BLaER1 treated with 17β-estradiol and CSF1 and Interleukin-3, amounts not matched to agents 10 nM and 100 nM (cell line): ENCODE results near the gene COQ9.

Experiments
- H3K27ac ChIP-seq, 11 experiments: shearing (Covaris generic); formaldehyde crosslinking; 2 replicates each; pipeline ENCODE4 v1.8.1; 2022
- H3K27me3 ChIP-seq, 11 experiments: shearing (Covaris generic); formaldehyde crosslinking; 2 replicates each; pipeline ENCODE4 v1.8.1; 2022
- H3K36me3 ChIP-seq, 11 experiments: shearing (Covaris generic); formaldehyde crosslinking; 2 replicates each; pipeline ENCODE4 v1.8.1; 2022
- H3K4me1 ChIP-seq, 10 experiments: shearing (Covaris generic); formaldehyde crosslinking; 2 replicates each; pipeline ENCODE4 v1.8.1; 2022
- H3K4me2 ChIP-seq, 11 experiments: shearing (Covaris generic); formaldehyde crosslinking; 2 replicates each; pipeline ENCODE4 v1.8.1; 2022
- H3K4me3 ChIP-seq, 10 experiments: shearing (Covaris generic); formaldehyde crosslinking; 2 replicates each; pipeline ENCODE4 v1.8.1; 2022
- H3K9ac ChIP-seq, 11 experiments: shearing (Covaris generic); formaldehyde crosslinking; 2 replicates each; pipeline ENCODE4 v1.8.1; 2022
- H3K9me3 ChIP-seq, 11 experiments: shearing (Covaris generic); formaldehyde crosslinking; replicated peaks in 1 of 11; 2 replicates each; pipeline ENCODE4 v1.8.1; 2022
- H4K20me1 ChIP-seq, 11 experiments: shearing (Covaris generic); formaldehyde crosslinking; 2 replicates each; pipeline ENCODE4 v1.8.1; 2022
- Cebpa-rat ChIP-seq, 11 experiments: shearing (Covaris generic); IDR thresholded peaks; 2 replicates each; pipeline ENCODE4 v1.8.1; 2022

Gene COQ9

GRCh38 chr16:57476546-57477410, 29.5 kb downstream of the COQ9 start:
- H3K4me3 ChIP-seq, result peak overlapping the region in 2 of 10 experiments; percentile 19 to 68; a peak in 3 of 20 replicates
- H3K9ac ChIP-seq, result peak overlapping the region in 10 of 11 experiments; percentile 9 to 66 (median 20); a peak in 11 of 22 replicates
- H3K4me1 ChIP-seq, result peaks cover 60 to 94% (median 86%) of the 10 kb centered on the region in 10 experiments

GRCh38 chr16:57477531-57478202, 30.4 kb downstream of the COQ9 start:
- peaks cover 0 to 73% (median 48%) of the 10 kb centered on the region in 11 experiments; a peak in 20 of 22 replicates for H4K20me1 ChIP-seq
- peak overlapping the region; percentile 92 to 100 (median 97) for H3K4me2 ChIP-seq
- peak overlapping the region in 10 of 11 experiments; percentile 12 to 71 (median 62); a peak in 18 of 22 replicates for H3K9ac ChIP-seq
- peak overlapping the region in 7 of 10 experiments; percentile 56 to 73 (median 62); a peak in 8 of 20 replicates for H3K4me3 ChIP-seq
- no peaks in the 10 kb centered on the region for H3K27me3 ChIP-seq
- no peaks in the 10 kb centered on the region for H3K9me3 ChIP-seq
- peaks cover 7 to 38% (median 22%) of the 10 kb centered on the region in 11 experiments; a peak in 19 of 22 replicates for H3K36me3 ChIP-seq
- H3K4me1 ChIP-seq, result peaks cover 52 to 85% (median 77%) of the 10 kb centered on the region in 10 experiments
- no peak for TF ChIP-seq Cebpa-rat (IDR thresholded peaks at IDR 0.05)
- H3K27ac ChIP-seq, result peak overlapping the region in 4 of 11 experiments; percentile 50 to 62 (median 60); a peak in 3 of 22 replicates

More at GRCh38 chr16:57476546-57477410, 29.5 kb downstream of the COQ9 start:
- no peaks in the 10 kb centered on the region for H3K27me3 ChIP-seq
- no peak for TF ChIP-seq Cebpa-rat (IDR thresholded peaks at IDR 0.05)
- H4K20me1 ChIP-seq, result peaks cover 0 to 82% (median 57%) of the 10 kb centered on the region in 11 experiments; a peak in 20 of 22 replicates
- peaks cover 14 to 47% (median 31%) of the 10 kb centered on the region in 11 experiments; a peak in 20 of 22 replicates for H3K36me3 ChIP-seq
- peak overlapping the region; percentile 92 to 100 (median 97) for H3K4me2 ChIP-seq
- H3K9me3 ChIP-seq, result no peaks in the 10 kb centered on the region
- peak overlapping the region in 3 of 11 experiments; percentile 18 to 43 (median 36); a peak in 5 of 22 replicates for H3K27ac ChIP-seq

DNA sequence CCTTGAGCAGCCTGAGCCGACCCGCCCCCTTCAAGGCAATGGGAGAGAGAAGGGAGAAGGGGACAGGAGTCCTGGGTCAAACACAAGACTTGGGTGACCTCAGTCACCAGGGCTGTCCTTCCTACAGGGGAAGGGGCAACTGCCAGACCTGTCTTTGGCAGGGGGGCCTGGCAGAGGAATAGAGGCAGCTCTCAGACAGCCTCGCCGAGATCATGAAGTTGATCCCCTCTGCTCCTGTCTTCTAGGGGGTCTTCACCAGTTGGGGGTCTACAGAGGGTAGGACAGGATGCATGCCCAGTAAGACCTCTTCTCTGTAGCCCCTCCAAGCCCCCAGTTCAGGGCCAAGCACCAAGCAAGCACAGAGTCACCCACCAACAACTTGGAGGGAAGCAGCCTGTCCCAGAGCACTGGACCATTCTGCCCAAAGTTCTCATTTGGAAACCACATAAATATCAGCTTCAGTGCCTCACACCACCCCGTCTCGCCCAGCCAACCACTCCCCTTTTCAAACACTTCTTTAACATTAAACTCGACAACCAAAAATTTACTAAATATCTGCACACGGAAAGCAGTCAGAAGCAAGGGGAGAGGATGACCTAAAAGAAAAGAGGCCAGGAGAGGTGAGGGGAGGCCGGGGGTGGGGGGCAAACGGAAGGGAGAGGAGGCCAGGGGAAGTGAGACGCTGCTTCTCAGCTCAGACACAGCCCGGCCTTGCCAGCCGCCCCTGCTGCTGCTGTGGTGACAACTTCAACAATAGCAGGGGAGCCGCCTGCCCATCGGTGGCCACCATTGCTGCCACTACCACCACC, 31.3 kb downstream of the COQ9 start:
- H3K27ac ChIP-seq, result peak overlapping the region in 9 of 11 experiments; percentile 42 to 62 (median 50); a peak in 15 of 22 replicates
- H4K20me1 ChIP-seq, result peaks cover 0 to 68% (median 39%) of the 10 kb centered on the region in 11 experiments; a peak in 19 of 22 replicates
- no peaks in the 10 kb centered on the region for H3K9me3 ChIP-seq
- peaks cover 0 to 28% (median 13%) of the 10 kb centered on the region in 11 experiments; a peak in 16 of 22 replicates for H3K36me3 ChIP-seq
- peaks cover 46 to 77% (median 67%) of the 10 kb centered on the region in 10 experiments for H3K4me1 ChIP-seq
- H3K4me2 ChIP-seq, result peak overlapping the region; percentile 92 to 100 (median 97)
- peak overlapping the region in 10 of 11 experiments; percentile 7 to 71 (median 62); a peak in 17 of 22 replicates for H3K9ac ChIP-seq
- H3K4me3 ChIP-seq, result peak overlapping the region in 9 of 10 experiments; percentile 26 to 73 (median 60); a peak in 18 of 20 replicates
- no peak for TF ChIP-seq Cebpa-rat (IDR thresholded peaks at IDR 0.05)
- H3K27me3 ChIP-seq, result no peaks in the 10 kb centered on the region

GRCh38 chr16:57479205-57479975, 32.1 kb downstream of the COQ9 start:
- H3K4me3 ChIP-seq, result peak overlapping the region in 9 of 10 experiments; percentile 26 to 73 (median 60); a peak in 18 of 20 replicates
- H3K9me3 ChIP-seq, result no peaks in the 10 kb centered on the region
- H3K27me3 ChIP-seq, result no peaks in the 10 kb centered on the region
- TF ChIP-seq Cebpa-rat (IDR thresholded peaks at IDR 0.05), result no peak
- peaks cover 0 to 72% (median 36%) of the 10 kb centered on the region in 11 experiments; a peak in 19 of 22 replicates for H4K20me1 ChIP-seq
- peak overlapping the region in 9 of 11 experiments; percentile 42 to 62 (median 50); a peak in 15 of 22 replicates for H3K27ac ChIP-seq
- peaks cover 0 to 21% (median 5%) of the 10 kb centered on the region in 11 experiments; a peak in 12 of 22 replicates for H3K36me3 ChIP-seq
- peak overlapping the region in 10 of 11 experiments; percentile 7 to 71 (median 62); a peak in 17 of 22 replicates for H3K9ac ChIP-seq
- peaks cover 46 to 80% (median 66%) of the 10 kb centered on the region in 10 experiments for H3K4me1 ChIP-seq
- H3K4me2 ChIP-seq, result peak overlapping the region; percentile 92 to 100 (median 97)

- Histone ChIP-seq H3K9ac (peak overlapping the region in 9 of 11 experiments; percentile 39 to 71 (median 63); a peak in 15 of 22 replicates), H3K4me1 (peaks cover 48 to 80% (median 64%) of the 10 kb centered on the region in 10 experiments), H3K27ac (peak overlapping the region in 2 of 11 experiments; percentile 50; a peak in 1 of 22 replicates)
Observed at GRCh38 chr16:57479976-57480753, 32.9 kb downstream of the COQ9 start.

GRCh38 chr16:57480754-57481230, 33.5 kb downstream of the COQ9 start:
- H3K9ac ChIP-seq, result no peak overlapping the region
- peaks cover 0 to 10% (median 0%) of the 10 kb centered on the region in 11 experiments; a peak in 1 of 22 replicates for H3K36me3 ChIP-seq
- peak overlapping the region in 9 of 11 experiments; percentile 95 to 100 (median 99); a peak in 16 of 22 replicates for H3K4me2 ChIP-seq
- peaks cover 0 to 75% (median 32%) of the 10 kb centered on the region in 11 experiments; a peak in 18 of 22 replicates for H4K20me1 ChIP-seq
- no peak overlapping the region for H3K27ac ChIP-seq
- no peaks in the 10 kb centered on the region for H3K27me3 ChIP-seq
- no peak overlapping the region for H3K4me3 ChIP-seq
- no peak for TF ChIP-seq Cebpa-rat (IDR thresholded peaks at IDR 0.05)
- no peaks in the 10 kb centered on the region for H3K9me3 ChIP-seq
- H3K4me1 ChIP-seq, result peaks cover 53 to 80% (median 64%) of the 10 kb centered on the region in 10 experiments

More at GRCh38 chr16:57479976-57480753, 32.9 kb downstream of the COQ9 start:
- Histone ChIP-seq H3K27me3 (no peaks in the 10 kb centered on the region), H4K20me1 (peaks cover 0 to 72% (median 34%) of the 10 kb centered on the region in 11 experiments; a peak in 19 of 22 replicates), H3K9me3 (no peaks in the 10 kb centered on the region), H3K36me3 (peaks cover 0 to 13% (median 0%) of the 10 kb centered on the region in 11 experiments; a peak in 1 of 22 replicates), H3K4me2 (peak overlapping the region; percentile 92 to 100 (median 97)), H3K4me3 (peak overlapping the region in 9 of 10 experiments; percentile 26 to 73 (median 60); a peak in 17 of 20 replicates)
- no peak for TF ChIP-seq Cebpa-rat (IDR thresholded peaks at IDR 0.05)
